GM12878 (cell line): ENCODE results near the gene FNTB. TPM values are rescaled to one million over a fixed set of nuclear protein-coding genes. Genes with fewer than 3 reads are reported as not detected.

Experiments
- CBX5 ChIP-seq: sonication (generic); IDR thresholded peaks from 2 replicates; pipeline ENCODE4 v1.6.1; 2016; ENCODE audit warnings: low read depth, moderate library complexity, mild to moderate bottlenecking, inconsistent platforms
- DPF2 ChIP-seq: fragments of 450-650 bp; IDR thresholded peaks from 2 replicates; pipeline ENCODE4 v1.6.1; 2017; ENCODE audit warnings: mild to moderate bottlenecking
- RELB ChIP-seq: fragments of 450-650 bp; IDR thresholded peaks from 2 replicates; pipeline ENCODE4 v1.6.1; 2017; ENCODE audit warnings: low read depth, mild to moderate bottlenecking, moderate library complexity
- TBL1XR1 ChIP-seq: IDR thresholded peaks from 2 replicates; pipeline ENCODE4 v1.6.1; 2012; ENCODE audit warnings: low read depth, low read length, improper control_type of control experiment
- TCF7 ChIP-seq: IDR thresholded peaks from 2 replicates; pipeline ENCODE4 v1.6.1; 2014; ENCODE audit warnings: antibody characterized with exemption, borderline replicate concordance
- ZBTB33 ChIP-seq: fragments of 450-650 bp; IDR thresholded peaks from 2 replicates; pipeline ENCODE4 v1.6.1; 2017; ENCODE audit warnings: mild to moderate bottlenecking
- polyA plus RNA-seq, 11 experiments: library from polyadenylated mRNA; depleted of rRNA in 4 of 11; unstranded in 6 of 11; stranded (reverse) in 5 of 11; fragments of >200 nt; fragmentation: Nextera tagmentation in 4 of 11; fragmentation: Illumina TruSeq in 1 of 11; extraction: Ambion mirVana in 4 of 11; extraction: Trizol in 1 of 11; gene quantifications; 1 replicate in 1 of 11; 2 replicates in 10 of 11; pipeline versions ENCODE4 v1.2.1 to v1.2.3, GENCODE V29; 2011 to 2016; ENCODE audit warnings: inconsistent platforms in 2 of 11, missing spikeins in 2 of 11, low read depth in 1 of 11
- total RNA-seq, 4 experiments: library from RNA; depleted of rRNA in 3 of 4; stranded (reverse); fragments of >200 nt in 3 of 4; fragmentation: Illumina TruSeq in 1 of 4; extraction: Trizol in 1 of 4; gene quantifications; 2 replicates each; pipeline versions ENCODE4 v1.2.1 to v1.2.3, GENCODE V29; 2013 to 2021
- TF ChIP-seq, protein P1 (sequence below): IDR thresholded peaks from 2 replicates; pipeline ENCODE4 v1.6.1; 2012; ENCODE audit warnings: improper control_type of control experiment, low read depth, low read length; ENCODE audit not compliant: insufficient replicate concordance

Gene FNTB
- total and polyA plus RNA-seq, 10 of the 15 experiments (the other 5 are each of a cell fraction or from before 2014, with no cell fraction given) = 10.4 to 25.1 (median 16.7) TPM

DNA sequence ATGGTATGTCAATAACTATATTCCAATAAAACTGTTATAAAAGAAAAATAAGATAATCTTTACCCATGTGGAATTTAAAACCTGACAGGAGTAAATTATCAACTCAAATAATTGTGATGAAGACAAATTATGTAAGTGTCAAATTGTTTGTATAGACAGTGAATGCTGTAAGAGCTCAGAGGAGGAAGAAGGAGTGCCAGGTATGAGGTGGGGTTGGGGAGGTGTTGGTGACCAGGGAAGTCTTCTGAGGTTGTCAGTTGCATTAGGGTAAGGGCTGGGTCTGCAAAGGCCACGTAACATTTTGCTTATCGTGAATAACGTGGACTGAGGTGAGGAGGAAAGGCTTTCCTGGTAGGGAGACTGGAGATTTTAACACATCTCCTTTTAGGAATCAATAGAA is 118.1 kb downstream of the FNTB start (continued):
- TF ChIP-seq ZBTB33 (no peak), TBL1XR1 (no peak), TCF7 (no peak), DPF2 (no peak), CBX5 (no peak), RELB (no peak)
- TF ChIP-seq, protein P1, sequence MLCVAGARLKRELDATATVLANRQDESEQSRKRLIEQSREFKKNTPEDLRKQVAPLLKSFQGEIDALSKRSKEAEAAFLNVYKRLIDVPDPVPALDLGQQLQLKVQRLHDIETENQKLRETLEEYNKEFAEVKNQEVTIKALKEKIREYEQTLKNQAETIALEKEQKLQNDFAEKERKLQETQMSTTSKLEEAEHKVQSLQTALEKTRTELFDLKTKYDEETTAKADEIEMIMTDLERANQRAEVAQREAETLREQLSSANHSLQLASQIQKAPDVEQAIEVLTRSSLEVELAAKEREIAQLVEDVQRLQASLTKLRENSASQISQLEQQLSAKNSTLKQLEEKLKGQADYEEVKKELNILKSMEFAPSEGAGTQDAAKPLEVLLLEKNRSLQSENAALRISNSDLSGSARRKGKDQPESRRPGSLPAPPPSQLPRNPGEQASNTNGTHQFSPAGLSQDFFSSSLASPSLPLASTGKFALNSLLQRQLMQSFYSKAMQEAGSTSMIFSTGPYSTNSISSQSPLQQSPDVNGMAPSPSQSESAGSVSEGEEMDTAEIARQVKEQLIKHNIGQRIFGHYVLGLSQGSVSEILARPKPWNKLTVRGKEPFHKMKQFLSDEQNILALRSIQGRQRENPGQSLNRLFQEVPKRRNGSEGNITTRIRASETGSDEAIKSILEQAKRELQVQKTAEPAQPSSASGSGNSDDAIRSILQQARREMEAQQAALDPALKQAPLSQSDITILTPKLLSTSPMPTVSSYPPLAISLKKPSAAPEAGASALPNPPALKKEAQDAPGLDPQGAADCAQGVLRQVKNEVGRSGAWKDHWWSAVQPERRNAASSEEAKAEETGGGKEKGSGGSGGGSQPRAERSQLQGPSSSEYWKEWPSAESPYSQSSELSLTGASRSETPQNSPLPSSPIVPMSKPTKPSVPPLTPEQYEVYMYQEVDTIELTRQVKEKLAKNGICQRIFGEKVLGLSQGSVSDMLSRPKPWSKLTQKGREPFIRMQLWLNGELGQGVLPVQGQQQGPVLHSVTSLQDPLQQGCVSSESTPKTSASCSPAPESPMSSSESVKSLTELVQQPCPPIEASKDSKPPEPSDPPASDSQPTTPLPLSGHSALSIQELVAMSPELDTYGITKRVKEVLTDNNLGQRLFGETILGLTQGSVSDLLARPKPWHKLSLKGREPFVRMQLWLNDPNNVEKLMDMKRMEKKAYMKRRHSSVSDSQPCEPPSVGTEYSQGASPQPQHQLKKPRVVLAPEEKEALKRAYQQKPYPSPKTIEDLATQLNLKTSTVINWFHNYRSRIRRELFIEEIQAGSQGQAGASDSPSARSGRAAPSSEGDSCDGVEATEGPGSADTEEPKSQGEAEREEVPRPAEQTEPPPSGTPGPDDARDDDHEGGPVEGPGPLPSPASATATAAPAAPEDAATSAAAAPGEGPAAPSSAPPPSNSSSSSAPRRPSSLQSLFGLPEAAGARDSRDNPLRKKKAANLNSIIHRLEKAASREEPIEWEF = no peak
